Esophagus muscularis mucosa (tissue), 4 donors: ENCODE data around the gene POLR2E. TPM values are rescaled to one million over a fixed set of nuclear protein-coding genes. Genes with fewer than 3 reads are reported as not detected.

Experiments used
- DNase-seq: peaks from one replicate; pipeline ENCODE4 v3.0.0-alpha.2; 2017; ENCODE audit errors: extremely low spot score
- H3K27ac ChIP-seq, 4 donors: fragments of 200-600 bp; sonication (generic); replicated peaks in 1 of 4; 1 replicate in 3 of 4; 2 replicates in 1 of 4; pipeline ENCODE4 v1.5.1; 2016 to 2019; ENCODE audit warnings: mild to moderate bottlenecking in 1 of 4
- H3K27me3 ChIP-seq, 4 donors: fragments of 200-600 bp; sonication (generic); one replicate each; pipeline versions ENCODE4 v1.5.1 to v1.6.0; 2016 to 2019
- H3K36me3 ChIP-seq, 4 donors: fragments of 200-600 bp; sonication (generic); one replicate each; pipeline ENCODE4 v1.5.1; 2016 to 2019
- H3K4me1 ChIP-seq, 4 donors: fragments of 200-600 bp; sonication (generic); one replicate each; pipeline ENCODE4 v1.5.1; 2016 to 2019
- H3K4me3 ChIP-seq, 4 donors: fragments of 200-600 bp; sonication (generic); 1 replicate in 2 of 4; 2 replicates in 2 of 4; pipeline ENCODE4 v1.5.1; 2016 to 2019; ENCODE audit warnings: mild to moderate bottlenecking in 4 of 4, moderate library complexity in 1 of 4
- H3K9me3 ChIP-seq, 4 donors: fragments of 200-600 bp; sonication (generic); 1 replicate in 3 of 4; 2 replicates in 1 of 4; pipeline ENCODE4 v1.5.1; 2016 to 2019
- EP300 ChIP-seq: sonication (generic); formaldehyde crosslinking; IDR thresholded peaks from one replicate; pipeline ENCODE4 v1.6.1; 2017; ENCODE audit warnings: antibody characterized with exemption
- POLR2A ChIP-seq: fragments of 450-650 bp; IDR thresholded peaks from one replicate; pipeline ENCODE4 v1.6.1; 2017; ENCODE audit warnings: antibody characterized with exemption, moderate library complexity, mild to moderate bottlenecking, low read depth
- POLR2AphosphoS5 ChIP-seq, 2 donors: sonication (generic); formaldehyde crosslinking; IDR thresholded peaks; one replicate each; pipeline ENCODE4 v1.6.1; 2017; ENCODE audit warnings: antibody characterized with exemption in 2 of 2
- WGBS: methylation state at CpG from one replicate; pipeline ENCODE4 v1.1.5; 2018; 5-methylcytosine and 5-hydroxymethylcytosine counted together
- intact Hi-C: fragments of 100-400 bp; cut with DNase I; formaldehyde crosslinking; loops from one replicate; pipeline ENCODE4 v1.15.1; 2023
- total RNA-seq, 4 donors: library from RNA; depleted of rRNA; stranded (reverse); fragments of >200 nt; gene quantifications; one replicate each; pipeline versions ENCODE4 v1.1.0 to v1.2.1, GENCODE V29; 2016
- TF ChIP-seq, protein P1 (sequence below), 3 experiments: fragments of 200-600 bp in 2 of 3; fragments of 450-650 bp in 1 of 3; sonication (generic) in 2 of 3; IDR thresholded peaks; one replicate each; pipeline ENCODE4 v1.5.1; 2017 to 2019; ENCODE audit warnings: antibody characterized with exemption in 3 of 3, mild to moderate bottlenecking in 2 of 3, moderate library complexity in 1 of 3

The POLR2E gene
- total RNA-seq, 4 donors from 2014 or later: 96.8 to 198 (median 135) TPM

GRCh38 chr19:1123381-1123780 is 28.2 kb upstream of the POLR2E start:
- 92% methylated on average over 19 of the region's 20 CpGs for WGBS
- Histone ChIP-seq H3K27me3 (no peaks in the 10 kb centered on the region), H3K4me3 (no peak overlapping the region), H3K36me3 (peaks cover 58 to 100% (median 96%) of the 10 kb centered on the region in 4 donors), H3K27ac (peak overlapping the region in 1 of 4 donors; percentile 31), H3K4me1 (peaks cover 0 to 37% (median 35%) of the 10 kb centered on the region in 4 donors), H3K9me3 (no peaks in the 10 kb centered on the region)
- no peak for DNase-seq
- intact Hi-C loops: no loop called here
- TF ChIP-seq POLR2AphosphoS5 (IDR thresholded peaks at IDR 0.05) (no peak), EP300 (no peak), POLR2A (no peak)
- TF ChIP-seq, protein P1, sequence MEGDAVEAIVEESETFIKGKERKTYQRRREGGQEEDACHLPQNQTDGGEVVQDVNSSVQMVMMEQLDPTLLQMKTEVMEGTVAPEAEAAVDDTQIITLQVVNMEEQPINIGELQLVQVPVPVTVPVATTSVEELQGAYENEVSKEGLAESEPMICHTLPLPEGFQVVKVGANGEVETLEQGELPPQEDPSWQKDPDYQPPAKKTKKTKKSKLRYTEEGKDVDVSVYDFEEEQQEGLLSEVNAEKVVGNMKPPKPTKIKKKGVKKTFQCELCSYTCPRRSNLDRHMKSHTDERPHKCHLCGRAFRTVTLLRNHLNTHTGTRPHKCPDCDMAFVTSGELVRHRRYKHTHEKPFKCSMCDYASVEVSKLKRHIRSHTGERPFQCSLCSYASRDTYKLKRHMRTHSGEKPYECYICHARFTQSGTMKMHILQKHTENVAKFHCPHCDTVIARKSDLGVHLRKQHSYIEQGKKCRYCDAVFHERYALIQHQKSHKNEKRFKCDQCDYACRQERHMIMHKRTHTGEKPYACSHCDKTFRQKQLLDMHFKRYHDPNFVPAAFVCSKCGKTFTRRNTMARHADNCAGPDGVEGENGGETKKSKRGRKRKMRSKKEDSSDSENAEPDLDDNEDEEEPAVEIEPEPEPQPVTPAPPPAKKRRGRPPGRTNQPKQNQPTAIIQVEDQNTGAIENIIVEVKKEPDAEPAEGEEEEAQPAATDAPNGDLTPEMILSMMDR (IDR thresholded peaks at IDR 0.05): no peak

- no peak overlapping the region for H3K4me3 ChIP-seq
- H3K4me1 ChIP-seq: peaks cover 0 to 37% (median 33%) of the 10 kb centered on the region in 4 donors
- no peak for DNase-seq
- no peaks in the 10 kb centered on the region for H3K27me3 ChIP-seq
- 53% methylated on average over 20 of the region's 21 CpGs for WGBS
- TF ChIP-seq POLR2A (no peak), POLR2AphosphoS5 (IDR thresholded peaks at IDR 0.05) (peak in 1 of 2 donors; percentile 18)
- H3K27ac ChIP-seq: peak overlapping the region in 1 of 4 donors; percentile 25
- H3K36me3 ChIP-seq: peaks cover 59 to 100% (median 98%) of the 10 kb centered on the region in 4 donors
- no peaks in the 10 kb centered on the region for H3K9me3 ChIP-seq
- intact Hi-C loops: no loop called here
Measured at GRCh38 chr19:1122972-1123363, 27.8 kb upstream of the POLR2E start.

DNA sequence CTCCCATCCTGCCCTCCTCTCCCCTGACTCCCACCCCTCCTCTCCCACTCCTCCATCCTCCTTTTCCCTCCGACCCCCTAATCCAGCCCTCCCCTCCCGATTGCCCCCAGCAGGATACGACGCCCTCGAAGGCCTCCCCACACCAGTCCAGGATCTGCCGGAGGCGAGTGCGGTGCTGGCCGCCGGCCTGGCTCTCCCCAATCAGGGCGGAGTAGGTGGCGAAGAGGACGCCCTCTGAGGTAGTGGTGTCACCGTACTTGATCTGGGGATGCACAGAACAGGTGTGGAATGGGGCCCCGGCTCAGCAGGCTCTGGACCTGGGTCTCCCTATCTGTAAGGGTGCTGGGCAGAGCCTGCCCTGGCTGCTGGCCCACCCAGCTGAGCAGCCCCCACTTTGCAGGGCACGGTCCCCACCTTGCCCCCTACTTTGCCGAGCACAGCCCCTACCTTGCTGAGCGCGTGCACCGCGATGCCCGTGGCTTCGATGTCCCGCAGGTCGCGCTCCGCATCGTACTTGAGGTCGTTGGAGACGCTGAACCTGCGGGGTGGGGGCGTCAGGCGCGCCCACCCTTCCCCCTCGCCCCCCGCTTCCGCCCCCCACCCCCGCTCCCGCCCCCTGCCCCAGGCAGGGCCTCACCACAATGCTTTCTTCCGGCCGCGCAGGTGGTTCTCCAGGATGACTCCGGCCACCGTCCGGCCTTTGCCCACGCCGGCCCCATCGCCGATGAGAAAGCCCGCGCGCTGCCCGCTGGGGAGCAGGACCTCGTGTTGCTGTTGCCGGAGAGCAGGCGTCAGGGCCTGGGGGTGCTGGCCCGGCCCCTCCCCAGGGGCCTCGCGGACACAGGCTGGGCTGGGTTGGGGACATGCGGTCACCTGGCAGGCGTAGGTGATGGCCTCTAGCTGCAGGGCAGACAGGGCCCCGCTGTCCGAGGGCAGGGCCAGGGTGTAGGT is 27.1 kb upstream of the POLR2E start:
- no peak overlapping the region for H3K4me3 ChIP-seq
- peak overlapping the region in 1 of 4 donors; percentile 25 for H3K27ac ChIP-seq
- DNase-seq: no peak
- no peaks in the 10 kb centered on the region for H3K27me3 ChIP-seq
- H3K4me1 ChIP-seq: peaks cover 0 to 35% (median 30%) of the 10 kb centered on the region in 4 donors
- 95% methylated on average over 37 of the region's 63 CpGs for WGBS
- intact Hi-C loops: no loop called here
- TF ChIP-seq, protein P1 (IDR thresholded peaks at IDR 0.05): no peak
- TF ChIP-seq EP300 (no peak), POLR2AphosphoS5 (IDR thresholded peaks at IDR 0.05) (no peak), POLR2A (no peak)
- peaks cover 60 to 100% (median 98%) of the 10 kb centered on the region in 4 donors for H3K36me3 ChIP-seq
- H3K9me3 ChIP-seq: no peaks in the 10 kb centered on the region

GRCh38 chr19:1121395-1121794 is 26.2 kb upstream of the POLR2E start:
- Histone ChIP-seq H3K4me1 (peaks cover 0 to 26% (median 22%) of the 10 kb centered on the region in 4 donors), H3K4me3 (no peak overlapping the region), H3K27me3 (no peaks in the 10 kb centered on the region), H3K9me3 (no peaks in the 10 kb centered on the region), H3K27ac (no peak overlapping the region), H3K36me3 (peaks cover 68 to 100% (median 98%) of the 10 kb centered on the region in 4 donors)
- TF ChIP-seq EP300: no peak
- no peak for TF ChIP-seq POLR2AphosphoS5 (IDR thresholded peaks at IDR 0.05)
- TF ChIP-seq, protein P1 (IDR thresholded peaks at IDR 0.05): no peak
- no peak for TF ChIP-seq POLR2A
- intact Hi-C loops: no loop called here
- no peak for DNase-seq
- no CpG with 5 or more reads among the region's 10 CpGs for WGBS

GRCh38 chr19:1119475-1120217 is 24.5 kb upstream of the POLR2E start:
- Histone ChIP-seq H3K36me3 (peaks cover 74 to 100% (median 100%) of the 10 kb centered on the region in 4 donors), H3K27ac (no peak overlapping the region), H3K9me3 (no peaks in the 10 kb centered on the region), H3K4me3 (no peak overlapping the region), H3K27me3 (no peaks in the 10 kb centered on the region), H3K4me1 (peaks cover 0 to 18% (median 18%) of the 10 kb centered on the region in 4 donors)
- intact Hi-C loops: no loop called here
- WGBS: 91% methylated on average over 48 of the region's 50 CpGs
- TF ChIP-seq POLR2A (no peak), EP300 (no peak), POLR2AphosphoS5 (IDR thresholded peaks at IDR 0.05) (no peak)
- TF ChIP-seq, protein P1 (IDR thresholded peaks at IDR 0.05): no peak
- DNase-seq: no peak
